H9 (cell line): Measurements from ENCODE around the gene NRCAM. TPM values are rescaled to one million over a fixed set of nuclear protein-coding genes. Genes with fewer than 3 reads are reported as not detected.

Source experiments
- DNase-seq: peaks from one replicate; pipeline ENCODE4 v3.0.0-alpha.2; 2017
- H2AFZ ChIP-seq: one replicate; pipeline ENCODE4 v1.6.1; 2013; ENCODE audit warnings: mild to moderate bottlenecking, low read length, control low read depth, moderate library complexity
- H2AK5ac ChIP-seq: 2 replicates; pipeline ENCODE4 v1.6.1; 2013; ENCODE audit warnings: low read length, control low read depth, mixed read lengths; ENCODE audit not compliant: insufficient read length
- H2BK120ac ChIP-seq: one replicate; pipeline ENCODE4 v1.6.1; 2013; ENCODE audit warnings: low read depth, mild to moderate bottlenecking, low read length, control low read depth, inconsistent platforms; ENCODE audit not compliant: poor library complexity, severe bottlenecking
- H2BK12ac ChIP-seq: 2 replicates; pipeline ENCODE4 v1.6.1; 2013; ENCODE audit warnings: low read length, control low read depth, mixed read lengths, low read depth; ENCODE audit not compliant: insufficient read length
- H2BK15ac ChIP-seq: 2 replicates; pipeline ENCODE4 v1.6.1; 2013; ENCODE audit warnings: low read depth, low read length, control low read depth
- H2BK20ac ChIP-seq: one replicate; pipeline ENCODE4 v1.6.1; 2013; ENCODE audit warnings: low read depth, mild to moderate bottlenecking, low read length, control low read depth, inconsistent platforms; ENCODE audit not compliant: poor library complexity, severe bottlenecking
- H2BK5ac ChIP-seq: 2 replicates; pipeline ENCODE4 v1.6.1; 2013; ENCODE audit warnings: low read length, control low read depth, mixed read lengths; ENCODE audit not compliant: insufficient read length
- H3K14ac ChIP-seq: 2 replicates; pipeline ENCODE4 v1.6.1; 2013; ENCODE audit warnings: low read length, control low read depth; ENCODE audit not compliant: insufficient read depth
- H3K18ac ChIP-seq: 2 replicates; pipeline ENCODE4 v1.6.1; 2013; ENCODE audit warnings: low read depth, mild to moderate bottlenecking, mixed read lengths, low read length, control low read depth; ENCODE audit not compliant: insufficient read length
- H3K23ac ChIP-seq: 2 replicates; pipeline ENCODE4 v1.6.1; 2013; ENCODE audit warnings: low read length, control low read depth, mixed read lengths, low read depth; ENCODE audit not compliant: insufficient read length
- H3K23me2 ChIP-seq: 2 replicates; pipeline ENCODE4 v1.6.1; 2013; ENCODE audit warnings: low read depth, mild to moderate bottlenecking, mixed read lengths, low read length, control low read depth; ENCODE audit not compliant: insufficient read length, poor library complexity, severe bottlenecking
- H3K27ac ChIP-seq: 2 replicates; pipeline ENCODE4 v1.5.1; 2013; ENCODE audit warnings: low read length, control low read depth, mixed read lengths, low read depth; ENCODE audit not compliant: insufficient read length
- H3K27me3 ChIP-seq: 2 replicates; pipeline ENCODE4 v1.6.1; 2013; ENCODE audit warnings: low read length, control low read depth, inconsistent platforms; ENCODE audit not compliant: insufficient read depth
- H3K4ac ChIP-seq: 2 replicates; pipeline ENCODE4 v1.6.1; 2013; ENCODE audit warnings: low read depth, mild to moderate bottlenecking, control low read depth, inconsistent platforms, low read length, moderate library complexity
- H3K4me1 ChIP-seq: 2 replicates; pipeline ENCODE4 v1.6.1; 2013; ENCODE audit warnings: low read length, control low read depth, inconsistent platforms; ENCODE audit not compliant: insufficient read depth
- H3K4me2 ChIP-seq: 2 replicates; pipeline ENCODE4 v1.6.1; 2013; ENCODE audit warnings: low read length, control low read depth, mixed read lengths; ENCODE audit not compliant: insufficient read length, insufficient read depth
- H3K56ac ChIP-seq: 2 replicates; pipeline ENCODE4 v1.6.1; 2013; ENCODE audit warnings: low read depth, mild to moderate bottlenecking, mixed read lengths, low read length, control low read depth; ENCODE audit not compliant: insufficient read length
- H3K79me1 ChIP-seq: 2 replicates; pipeline ENCODE4 v1.6.1; 2013; ENCODE audit warnings: low read depth, mild to moderate bottlenecking, moderate library complexity, low read length, control low read depth, inconsistent platforms; ENCODE audit not compliant: insufficient read depth, poor library complexity, severe bottlenecking
- H3K79me2 ChIP-seq: 2 replicates; pipeline ENCODE4 v1.6.1; 2013; ENCODE audit warnings: low read length, control low read depth, inconsistent platforms; ENCODE audit not compliant: insufficient read depth
- H3K9ac ChIP-seq: 2 replicates; pipeline ENCODE4 v1.6.1; 2013; ENCODE audit warnings: low read length, control low read depth, mixed read lengths; ENCODE audit not compliant: insufficient read length; ENCODE audit errors: extremely low read depth
- H3K9me3 ChIP-seq: one replicate; pipeline ENCODE4 v1.6.1; 2013; ENCODE audit warnings: low read depth, low read length, inconsistent platforms; ENCODE audit not compliant: control insufficient read depth
- H3T11ph ChIP-seq: one replicate; pipeline ENCODE4 v1.6.1; 2013; ENCODE audit warnings: mild to moderate bottlenecking, low read length, control low read depth, inconsistent platforms
- H4K20me1 ChIP-seq: one replicate; pipeline ENCODE4 v1.6.1; 2013; ENCODE audit not compliant: control insufficient read depth, insufficient read length, insufficient read depth
- H4K5ac ChIP-seq: 2 replicates; pipeline ENCODE4 v1.6.1; 2013; ENCODE audit warnings: low read depth, mild to moderate bottlenecking, mixed read lengths, low read length, control low read depth; ENCODE audit not compliant: insufficient read length
- H4K8ac ChIP-seq: replicated peaks from 2 replicates; pipeline ENCODE4 v1.6.1; 2013; ENCODE audit warnings: low read length, control low read depth, mixed read lengths, low read depth; ENCODE audit not compliant: insufficient read length
- H4K91ac ChIP-seq: 2 replicates; pipeline ENCODE4 v1.6.1; 2013; ENCODE audit warnings: low read depth, mild to moderate bottlenecking, moderate library complexity, mixed read lengths, low read length, control low read depth; ENCODE audit not compliant: insufficient read length
- H3K27ac Mint-ChIP-seq, 3 experiments: 2 replicates in 2 of 3; 3 replicates in 1 of 3; pipeline ENCODE4 v1.8.0; 2020 to 2021; ENCODE audit warnings: mixed read lengths in 3 of 3, mild to moderate bottlenecking in 1 of 3, moderate library complexity in 1 of 3
- H3K27me3 Mint-ChIP-seq: 2 replicates; pipeline ENCODE4 v1.8.0; 2021; ENCODE audit warnings: low read depth, mild to moderate bottlenecking, moderate library complexity, mixed read lengths
- H3K36me3 Mint-ChIP-seq, 3 experiments: 2 replicates in 2 of 3; 3 replicates in 1 of 3; pipeline ENCODE4 v1.8.0; 2020 to 2021; ENCODE audit warnings: low read depth in 3 of 3, mixed read lengths in 3 of 3; ENCODE audit not compliant: insufficient read depth in 1 of 3
- H3K4me1 Mint-ChIP-seq, 2 experiments: 2 replicates each; pipeline ENCODE4 v1.8.0; 2020; ENCODE audit warnings: mixed read lengths in 2 of 2
- H3K4me3 Mint-ChIP-seq, 2 experiments: 2 replicates in 1 of 2; 3 replicates in 1 of 2; pipeline ENCODE4 v1.8.0; 2020 to 2021; ENCODE audit warnings: mild to moderate bottlenecking in 2 of 2, mixed read lengths in 2 of 2, moderate library complexity in 1 of 2
- H3K9me3 Mint-ChIP-seq, 2 experiments: 2 replicates in 1 of 2; 3 replicates in 1 of 2; pipeline ENCODE4 v1.8.0; 2020; ENCODE audit warnings: mild to moderate bottlenecking in 2 of 2, mixed read lengths in 2 of 2, moderate library complexity in 1 of 2
- WGBS: extraction: QIAGEN DNeasy Blood & Tissue Kit; methylation state at CpG from one replicate; pipeline ENCODE4 v1.1.7; 2013; ENCODE audit warnings: missing lambda C conversion rate, low lambda C conversion rate, mixed read lengths; ENCODE audit not compliant: insufficient read length; ENCODE audit errors: extremely low coverage; 5-methylcytosine and 5-hydroxymethylcytosine counted together
- total RNA-seq: library from RNA; stranded (reverse); gene quantifications from 2 replicates; pipeline ENCODE4 v1.2.1, GENCODE V29; 2021
- TF ChIP-seq, protein P1 (sequence below): fragments of 200-600 bp; sonication (generic); conservative IDR thresholded peaks from 3 replicates; pipeline ENCODE4 v1.8.0; 2021; ENCODE audit warnings: antibody characterized with exemption, mild to moderate bottlenecking

NRCAM gene
- total RNA-seq, 1 experiment from 2014 or later, result 2.3 TPM

DNA sequence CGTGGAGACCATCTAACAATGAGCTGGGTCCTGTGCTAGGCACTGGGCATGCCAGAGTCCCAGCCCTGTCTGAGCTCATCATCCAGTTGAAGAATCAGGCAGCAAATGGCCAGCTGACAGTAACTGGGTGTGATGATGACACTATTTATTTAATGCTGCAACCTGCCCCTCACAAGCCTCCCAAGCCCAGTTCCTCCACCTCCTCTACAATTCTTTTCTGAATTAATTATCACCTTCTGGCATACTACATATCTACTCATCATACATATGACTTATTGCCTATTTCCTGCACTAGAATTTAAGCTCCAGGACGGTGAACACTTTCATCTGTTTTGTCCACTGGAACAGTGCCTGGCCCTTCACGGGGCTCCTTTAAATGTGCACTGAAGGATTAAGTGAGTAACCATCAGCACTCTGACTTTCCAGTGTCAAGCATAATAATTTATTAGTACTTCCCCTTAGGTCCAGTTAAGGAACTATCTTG, 229.4 kb downstream of the NRCAM start:
- Histone ChIP-seq H3K4ac (no peak overlapping the region), H3K79me1 (no peaks in the 10 kb centered on the region), H3K4me2 (no peak overlapping the region), H3T11ph (no peak overlapping the region), H3K9me3 (no peaks in the 10 kb centered on the region), H4K8ac (no peak overlapping the region), H2BK15ac (no peak overlapping the region), H3K9ac (no peak overlapping the region), H2BK120ac (no peak overlapping the region), H3K14ac (no peak overlapping the region), H4K5ac (no peak overlapping the region), H2BK20ac (no peak overlapping the region), H4K20me1 (no peaks in the 10 kb centered on the region), H3K18ac (no peak overlapping the region), H3K27ac (no peak overlapping the region), H3K4me1 (no peaks in the 10 kb centered on the region), H2AFZ (no peak overlapping the region), H2AK5ac (no peak overlapping the region), H3K27me3 (no peaks in the 10 kb centered on the region), H2BK12ac (no peak overlapping the region), H3K56ac (no peak overlapping the region), H3K79me2 (no peaks in the 10 kb centered on the region), H3K23ac (no peak overlapping the region), H2BK5ac (no peak overlapping the region), H4K91ac (no peak overlapping the region), H3K23me2 (no peaks in the 10 kb centered on the region)
- Mint-ChIP-seq H3K27ac (no peak overlapping the region), H3K36me3 (no peaks in the 10 kb centered on the region), H3K4me1 (peaks cover 7% of the 10 kb centered on the region in 2 experiments), H3K27me3 (no peaks in the 10 kb centered on the region; the same call in 1 of the 2 replicates), H3K4me3 (no peak overlapping the region), H3K9me3 (no peaks in the 10 kb centered on the region)
- no CpG with 5 or more reads among the region's 3 CpGs for WGBS
- DNase-seq, result no peak
- TF ChIP-seq, protein P1, sequence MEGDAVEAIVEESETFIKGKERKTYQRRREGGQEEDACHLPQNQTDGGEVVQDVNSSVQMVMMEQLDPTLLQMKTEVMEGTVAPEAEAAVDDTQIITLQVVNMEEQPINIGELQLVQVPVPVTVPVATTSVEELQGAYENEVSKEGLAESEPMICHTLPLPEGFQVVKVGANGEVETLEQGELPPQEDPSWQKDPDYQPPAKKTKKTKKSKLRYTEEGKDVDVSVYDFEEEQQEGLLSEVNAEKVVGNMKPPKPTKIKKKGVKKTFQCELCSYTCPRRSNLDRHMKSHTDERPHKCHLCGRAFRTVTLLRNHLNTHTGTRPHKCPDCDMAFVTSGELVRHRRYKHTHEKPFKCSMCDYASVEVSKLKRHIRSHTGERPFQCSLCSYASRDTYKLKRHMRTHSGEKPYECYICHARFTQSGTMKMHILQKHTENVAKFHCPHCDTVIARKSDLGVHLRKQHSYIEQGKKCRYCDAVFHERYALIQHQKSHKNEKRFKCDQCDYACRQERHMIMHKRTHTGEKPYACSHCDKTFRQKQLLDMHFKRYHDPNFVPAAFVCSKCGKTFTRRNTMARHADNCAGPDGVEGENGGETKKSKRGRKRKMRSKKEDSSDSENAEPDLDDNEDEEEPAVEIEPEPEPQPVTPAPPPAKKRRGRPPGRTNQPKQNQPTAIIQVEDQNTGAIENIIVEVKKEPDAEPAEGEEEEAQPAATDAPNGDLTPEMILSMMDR, result no peak
